ENCODE results near the gene SCARB1.

Gene SCARB1

GRCh38 chr12:124736115-124737039, 127.3 kb downstream of the SCARB1 start:
- no peak for DNase-seq (ENCODE audit: extremely low read depth, insufficient read length)
- TF ChIP-seq CTCF (IDR thresholded peaks at IDR 0.05; ENCODE audit: insufficient read depth, low read length, poor library complexity, severe bottlenecking): no peak
- no peaks in the 10 kb centered on the region; the same call in 1 of the 2 replicates for H3K27me3 ChIP-seq (replicated peaks; ENCODE audit: control insufficient read depth, insufficient read depth, low read length)
- H3K36me3 ChIP-seq (ENCODE audit: control insufficient read depth, insufficient read depth, low read length): no peaks in the 10 kb centered on the region
- no peak overlapping the region for H3K4me3 ChIP-seq (replicated peaks; ENCODE audit: low read depth, low read length)

- TF ChIP-seq CTCF (IDR thresholded peaks at IDR 0.05; ENCODE audit: insufficient read depth, low read length, poor library complexity, severe bottlenecking): no peak
- Histone ChIP-seq H3K36me3 (ENCODE audit: control insufficient read depth, insufficient read depth, low read length) (no peaks in the 10 kb centered on the region), H3K4me3 (replicated peaks; ENCODE audit: low read depth, low read length) (no peak overlapping the region), H3K27me3 (replicated peaks; ENCODE audit: control insufficient read depth, insufficient read depth, low read length) (no peaks in the 10 kb centered on the region)
- DNase-seq (ENCODE audit: extremely low read depth, insufficient read length): no peak
These were observed 129.4 kb downstream of the SCARB1 start for GRCh38 chr12:124734224-124734788.

GRCh38 chr12:124733086-124733485, 130.6 kb downstream of the SCARB1 start:
- TF ChIP-seq CTCF (IDR thresholded peaks at IDR 0.05; ENCODE audit: insufficient read depth, low read length, poor library complexity, severe bottlenecking): no peak
- H3K36me3 ChIP-seq (ENCODE audit: control insufficient read depth, insufficient read depth, low read length): no peaks in the 10 kb centered on the region
- DNase-seq (ENCODE audit: extremely low read depth, insufficient read length): no peak
- no peak overlapping the region for H3K4me3 ChIP-seq (replicated peaks; ENCODE audit: low read depth, low read length)
- H3K27me3 ChIP-seq (replicated peaks; ENCODE audit: control insufficient read depth, insufficient read depth, low read length): no peaks in the 10 kb centered on the region

- H3K4me3 ChIP-seq (replicated peaks; ENCODE audit: low read depth, low read length): no peak overlapping the region
- no peaks in the 10 kb centered on the region for H3K27me3 ChIP-seq (replicated peaks; ENCODE audit: control insufficient read depth, insufficient read depth, low read length)
- no peaks in the 10 kb centered on the region for H3K36me3 ChIP-seq (ENCODE audit: control insufficient read depth, insufficient read depth, low read length)
- DNase-seq (ENCODE audit: extremely low read depth, insufficient read length): no peak
- no peak for TF ChIP-seq CTCF (IDR thresholded peaks at IDR 0.05; ENCODE audit: insufficient read depth, low read length, poor library complexity, severe bottlenecking)
These were observed 131.2 kb downstream of the SCARB1 start for GRCh38 chr12:124732275-124733075.

- H3K27me3 ChIP-seq (replicated peaks; ENCODE audit: control insufficient read depth, insufficient read depth, low read length): no peaks in the 10 kb centered on the region
These were observed 131.8 kb downstream of the SCARB1 start for GRCh38 chr12:124731869-124732268.

More at GRCh38 chr12:124731869-124732268, 131.8 kb downstream of the SCARB1 start:
- H3K36me3 ChIP-seq (ENCODE audit: control insufficient read depth, insufficient read depth, low read length): no peaks in the 10 kb centered on the region
- DNase-seq (ENCODE audit: extremely low read depth, insufficient read length): no peak
- no peak overlapping the region for H3K4me3 ChIP-seq (replicated peaks; ENCODE audit: low read depth, low read length)
- TF ChIP-seq CTCF (IDR thresholded peaks at IDR 0.05; ENCODE audit: insufficient read depth, low read length, poor library complexity, severe bottlenecking): no peak

All from GM06990 (cell line).